HG03060 (cell line): ENCODE measurements around the gene MRPL23.

Source experiments
- ATAC-seq: cut with Tn5 transposase; IDR thresholded peaks from one replicate; pipeline ENCODE4 v1.9.1; 2021; ENCODE audit warnings: low read depth, moderate number of reproducible peaks; ENCODE audit not compliant: unreplicated experiment

MRPL23 gene

GRCh38 chr11:1988174-1988573, 41.0 kb downstream of the MRPL23 start:
- ATAC-seq: no peak

- no peak for ATAC-seq
Observed at GRCh38 chr11:1988667-1989317, 41.7 kb downstream of the MRPL23 start.

- no peak for ATAC-seq
Observed at GRCh38 chr11:1989953-1990352, 42.8 kb downstream of the MRPL23 start.

- ATAC-seq: no peak
Observed at GRCh38 chr11:1990872-1991578, 43.9 kb downstream of the MRPL23 start.

- no peak for ATAC-seq
Observed at GRCh38 chr11:1992111-1992510, 45.0 kb downstream of the MRPL23 start.

GRCh38 chr11:1994121-1994520, 47.0 kb downstream of the MRPL23 start:
- ATAC-seq: no peak

GRCh38 chr11:1997755-1998154, 50.6 kb downstream of the MRPL23 start, which contains the start of gene H19:
Gene H19 (minus strand): TSS chr11:1997842.
- ATAC-seq: no peak

GRCh38 chr11:1998290-1998689, 51.2 kb downstream of the MRPL23 start:
- no peak for ATAC-seq

- ATAC-seq: no peak
Observed at GRCh38 chr11:1998861-1999260, 51.7 kb downstream of the MRPL23 start.

GRCh38 chr11:2002042-2002776, 55.1 kb downstream of the MRPL23 start:
- ATAC-seq: no peak

- no peak for ATAC-seq
Observed at GRCh38 chr11:2002807-2003206, 55.7 kb downstream of the MRPL23 start.

GRCh38 chr11:2004466-2004865, 57.3 kb downstream of the MRPL23 start:
- no peak for ATAC-seq
